HCT116 (cell line): ENCODE results near the gene FHIT. TPM values are rescaled to one million over a fixed set of nuclear protein-coding genes. Genes with fewer than 3 reads are reported as not detected.

Experiments used
- ATAC-seq: fragments of 200-7000 bp; cut with Tn5 transposase; 2 replicates; pipeline ENCODE4 v1.9.1; 2020; ENCODE audit warnings: mild to moderate bottlenecking, moderate library complexity
- BruUV-seq: library from RNA; stranded (reverse); fragments of 400-500 nt; replicated peaks from 2 replicates; lab custom pipeline; 2021; lab: Mats Ljungman, UMichigan
- CTCF ChIA-PET: fragments of 300-600 bp; sonication (Branson Sonifier 250); formaldehyde crosslinking; loops from one replicate; lab custom pipeline; 2021; ENCODE audit warnings: antibody characterized with exemption; lab: Charles Lee
- POLR2A ChIA-PET: fragments of 300-600, 350-600 bp; sonication (Branson Sonifier 250); formaldehyde crosslinking; loops from one replicate; lab custom pipeline; 2021; ENCODE audit warnings: antibody characterized with exemption; lab: Charles Lee
- RAD21 ChIA-PET, 2 experiments: fragments of 300-600 bp; sonication (Branson Sonifier 250); formaldehyde crosslinking; loops; one replicate each; lab custom pipeline; 2023; ENCODE audit warnings: low total read pairs in 2 of 2; ENCODE audit not compliant: uncharacterized antibody in 2 of 2, unreplicated experiment in 2 of 2, low non-redundant PET in 1 of 2; lab: Charles Lee
- DNase-seq: peaks from one replicate; pipeline ENCODE4 v3.0.0-alpha.2; 2010; ENCODE audit warnings: low read depth, low spot score
- H2AFZ ChIP-seq: fragments of 200-600 bp; shearing (Covaris generic), sonication (generic); 2 replicates; pipeline ENCODE4 v1.6.1; 2017; ENCODE audit warnings: low read depth, mixed run types, mixed read lengths, antibody characterized with exemption, low read length; ENCODE audit not compliant: poor library complexity, severe bottlenecking
- H3K27ac ChIP-seq: 2 replicates; pipeline ENCODE4 v1.5.1; 2012; ENCODE audit warnings: low read depth, low read length
- H3K27me3 ChIP-seq: fragments of 200-600 bp; sonication (generic); 2 replicates; pipeline ENCODE4 v1.6.1; 2016; ENCODE audit warnings: mixed run types, low read length, mixed read lengths; ENCODE audit not compliant: insufficient read depth
- H3K36me3 ChIP-seq, 2 experiments: fragments of 200-500 bp in 1 of 2; fragments of 200-600 bp in 1 of 2; sonication (Bioruptor generic) in 1 of 2; sonication (generic) in 1 of 2; 2 replicates each; pipeline versions ENCODE4 v1.5.1 to v1.6.1; 2014 to 2016; ENCODE audit warnings: low read length in 2 of 2, inconsistent platforms in 1 of 2, mixed read lengths in 1 of 2, mixed run types in 1 of 2; ENCODE audit not compliant: insufficient read depth in 2 of 2, control insufficient read depth in 1 of 2
- H3K4me1 ChIP-seq, 2 experiments: fragments of 200-600 bp in 1 of 2; sonication (generic) in 1 of 2; 2 replicates each; pipeline versions ENCODE4 v1.5.1 to v1.6.1; 2012 to 2017; ENCODE audit warnings: low read length in 2 of 2, inconsistent platforms in 1 of 2, mild to moderate bottlenecking in 1 of 2, mixed read lengths in 1 of 2, mixed run types in 1 of 2, moderate library complexity in 1 of 2; ENCODE audit not compliant: insufficient read depth in 2 of 2, control insufficient read depth in 1 of 2
- H3K4me2 ChIP-seq: fragments of 200-600 bp; sonication (generic); 2 replicates; pipeline ENCODE4 v1.6.1; 2017; ENCODE audit warnings: mixed run types, low read length, mixed read lengths
- H3K4me3 ChIP-seq, 2 experiments: fragments of 200-600 bp in 1 of 2; sonication (generic) in 1 of 2; replicated peaks in 1 of 2; 2 replicates each; pipeline ENCODE4 v1.5.1; 2011 to 2016; ENCODE audit warnings: low read length in 2 of 2, control low read depth in 1 of 2, low read depth in 1 of 2, mild to moderate bottlenecking in 1 of 2, mixed read lengths in 1 of 2, mixed run types in 1 of 2
- H3K79me2 ChIP-seq: fragments of 200-600 bp; sonication (generic); 2 replicates; pipeline ENCODE4 v1.6.1; 2017; ENCODE audit warnings: mild to moderate bottlenecking, mixed run types, low read length, moderate library complexity, mixed read lengths; ENCODE audit not compliant: insufficient read depth
- H3K9ac ChIP-seq: fragments of 200-600 bp; sonication (generic); 2 replicates; pipeline ENCODE4 v1.6.1; 2016; ENCODE audit warnings: low read length, mixed read lengths
- H3K9me2 ChIP-seq: fragments of 200-600 bp; sonication (generic), shearing (Covaris generic); 2 replicates; pipeline ENCODE4 v1.6.1; 2017; ENCODE audit warnings: mixed run types, mild to moderate bottlenecking, moderate library complexity; ENCODE audit not compliant: insufficient read depth
- H3K9me3 ChIP-seq, 2 experiments: fragments of 200-500 bp in 1 of 2; fragments of 200-600 bp in 1 of 2; sonication (Bioruptor generic) in 1 of 2; sonication (generic) in 1 of 2; 2 replicates each; pipeline ENCODE4 v1.6.1; 2014 to 2017; ENCODE audit warnings: low read length in 2 of 2, mixed read lengths in 2 of 2, inconsistent platforms in 1 of 2, low read depth in 1 of 2, mild to moderate bottlenecking in 1 of 2, mixed run types in 1 of 2, moderate library complexity in 1 of 2; ENCODE audit not compliant: control insufficient read depth in 1 of 2, insufficient read depth in 1 of 2
- H4K20me1 ChIP-seq: fragments of 200-600 bp; sonication (generic), shearing (Covaris generic); 2 replicates; pipeline ENCODE4 v1.6.1; 2017; ENCODE audit warnings: mixed run types, mild to moderate bottlenecking, moderate library complexity; ENCODE audit not compliant: insufficient read depth
- ATF3 ChIP-seq: IDR thresholded peaks from 2 replicates; pipeline ENCODE4 v1.6.1; 2012
- CBX3 ChIP-seq: IDR thresholded peaks from 2 replicates; pipeline ENCODE4 v1.6.1; 2012; ENCODE audit warnings: low read depth
- CTCF ChIP-seq, 3 experiments: fragments of 200-600 bp in 1 of 3; sonication (generic) in 1 of 3; IDR thresholded peaks in 2 of 3; conservative IDR thresholded peaks in 1 of 3; 2 replicates each; pipeline ENCODE4 v1.5.1; 2012 to 2017; ENCODE audit warnings: low read depth in 2 of 3, low read length in 2 of 3, antibody characterized with exemption in 1 of 3, borderline replicate concordance in 1 of 3, control low read depth in 1 of 3, mild to moderate bottlenecking in 1 of 3, mixed read lengths in 1 of 3, mixed run types in 1 of 3, moderate library complexity in 1 of 3; ENCODE audit not compliant: insufficient read depth in 1 of 3
- EGR1 ChIP-seq: IDR thresholded peaks from 2 replicates; pipeline ENCODE4 v1.6.1; 2012; ENCODE audit warnings: low read depth
- ELF1 ChIP-seq: IDR thresholded peaks from 2 replicates; pipeline ENCODE4 v1.6.1; 2012; ENCODE audit warnings: low read depth, borderline replicate concordance
- EZH2 ChIP-seq: fragments of 200-600 bp; sonication (generic); IDR thresholded peaks from 2 replicates; pipeline ENCODE4 v1.6.1; 2017; ENCODE audit warnings: antibody characterized with exemption, mixed run types
- EZH2phosphoT487 ChIP-seq: fragments of 200-600 bp; IDR thresholded peaks from 2 replicates; pipeline ENCODE4 v1.6.1; 2018; ENCODE audit warnings: antibody characterized with exemption, borderline replicate concordance
- FOSL1 ChIP-seq: IDR thresholded peaks from 2 replicates; pipeline ENCODE4 v1.6.1; 2012; ENCODE audit warnings: low read depth
- MAX ChIP-seq: IDR thresholded peaks from 2 replicates; pipeline ENCODE4 v1.6.1; 2012
- POLR2A ChIP-seq: IDR thresholded peaks from 2 replicates; pipeline ENCODE4 v1.7.0; 2011; ENCODE audit warnings: borderline replicate concordance; ENCODE audit not compliant: insufficient read depth, insufficient read length; ENCODE audit errors: extremely low read depth
- POLR2AphosphoS5 ChIP-seq: IDR thresholded peaks from 2 replicates; pipeline ENCODE4 v1.6.1; 2011; ENCODE audit warnings: mild to moderate bottlenecking, low read depth, low read length, moderate library complexity
- RAD21 ChIP-seq: IDR thresholded peaks from 2 replicates; pipeline ENCODE4 v1.6.1; 2012; ENCODE audit warnings: low read depth, mild to moderate bottlenecking
- REST ChIP-seq: IDR thresholded peaks from 2 replicates; pipeline ENCODE4 v1.6.1; 2012; ENCODE audit warnings: low read depth
- SIN3A ChIP-seq: IDR thresholded peaks from 2 replicates; pipeline ENCODE4 v1.6.1; 2012; ENCODE audit warnings: low read depth
- SP1 ChIP-seq: IDR thresholded peaks from 2 replicates; pipeline ENCODE4 v1.6.1; 2012; ENCODE audit warnings: low read depth
- SRF ChIP-seq: IDR thresholded peaks from 2 replicates; pipeline ENCODE4 v1.6.1; 2012; ENCODE audit warnings: low read depth
- TCF7L2 ChIP-seq: IDR thresholded peaks from 2 replicates; pipeline ENCODE4 v1.7.0; 2011; ENCODE audit warnings: borderline replicate concordance, inconsistent platforms; ENCODE audit not compliant: insufficient read depth, insufficient read length; ENCODE audit errors: extremely low read depth
- YY1 ChIP-seq: IDR thresholded peaks from 2 replicates; pipeline ENCODE4 v1.6.1; 2011; ENCODE audit warnings: low read length, low read depth, moderate library complexity, mild to moderate bottlenecking; ENCODE audit not compliant: insufficient replicate concordance; ENCODE audit errors: extremely low read depth
- ZBTB33 ChIP-seq: IDR thresholded peaks from 2 replicates; pipeline ENCODE4 v1.6.1; 2011; ENCODE audit warnings: mild to moderate bottlenecking, low read length, moderate library complexity; ENCODE audit not compliant: insufficient replicate concordance; ENCODE audit errors: extremely low read depth
- intact Hi-C: fragments of 100-400 bp; cut with micrococcal nuclease; formaldehyde crosslinking; loops from 2 replicates; pipeline ENCODE4 v1.10.0; 2022
- total RNA-seq: library from RNA; stranded (reverse); gene quantifications from one replicate; pipeline ENCODE4 v1.2.1, GENCODE V29; 2021; ENCODE audit not compliant: unreplicated experiment

Gene FHIT
- total RNA-seq, 1 experiment from 2014 or later = 20.1 TPM

DNA sequence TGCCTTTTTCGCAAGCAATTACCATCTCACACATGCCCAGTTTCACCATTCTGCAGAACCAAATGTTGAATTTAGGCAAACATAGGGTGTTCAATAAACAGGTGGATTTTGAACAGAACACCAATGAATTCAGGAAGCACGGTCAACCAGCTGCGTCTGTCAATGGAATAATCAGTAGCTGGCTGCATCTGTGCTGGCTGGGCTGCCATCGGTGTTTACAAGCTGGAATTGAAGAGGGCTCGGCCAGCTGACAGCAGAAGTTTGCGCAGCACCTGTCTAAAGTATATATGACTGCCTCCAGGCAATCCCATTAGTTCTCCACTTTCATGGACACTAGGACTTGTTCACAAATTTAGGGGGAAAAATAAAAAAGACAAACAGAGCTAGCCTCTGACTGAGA lies 1205.0 kb downstream of the FHIT start:
- ATAC-seq (no peak), DNase-seq (no peak)
- H4K20me1 ChIP-seq = no peaks in the 10 kb centered on the region
- H3K27ac ChIP-seq = no peak overlapping the region
- no peaks in the 10 kb centered on the region for H3K27me3 ChIP-seq
- H3K4me3 ChIP-seq = no peak overlapping the region
- TF ChIP-seq YY1 = no peak
- no peak for TF ChIP-seq SP1
- no peak for TF ChIP-seq CTCF (IDR thresholded peaks at IDR 0.05 in 2 of 3, conservative IDR thresholded peaks at IDR 0.05 in 1 of 3; ENCODE audit: borderline replicate concordance in 1 of 3, insufficient read depth in 1 of 3, low read depth in 2 of 3, low read length in 2 of 3)
- TF ChIP-seq POLR2A = no peak
- TF ChIP-seq MAX = no peak
- TF ChIP-seq CBX3 = no peak
- TF ChIP-seq ZBTB33 = no peak
- TF ChIP-seq EZH2 = no peak
- TF ChIP-seq ELF1 = no peak
- no peak for TF ChIP-seq SRF
- no peak for TF ChIP-seq EZH2phosphoT487
- no peak for TF ChIP-seq ATF3
- TF ChIP-seq FOSL1 = no peak
- TF ChIP-seq POLR2AphosphoS5 = no peak
- no peak for TF ChIP-seq RAD21
- no peak for TF ChIP-seq SIN3A
- TF ChIP-seq EGR1 = no peak
- TF ChIP-seq REST = no peak
- TF ChIP-seq TCF7L2 = no peak
- RAD21 ChIA-PET = no interaction called here
- intact Hi-C loops = no loop called here
- no peak overlapping the region for H2AFZ ChIP-seq
- CTCF ChIA-PET = no interaction called here
- H3K79me2 ChIP-seq = no peaks in the 10 kb centered on the region
- POLR2A ChIA-PET = no interaction called here
- H3K9me3 ChIP-seq = no peaks in the 10 kb centered on the region
- no peak overlapping the region for H3K9ac ChIP-seq
- no peak overlapping the region for H3K4me2 ChIP-seq
- H3K9me2 ChIP-seq = no peaks in the 10 kb centered on the region
- no peaks in the 10 kb centered on the region for H3K4me1 ChIP-seq
- BruUV-seq = no TSS peak
- no peaks in the 10 kb centered on the region for H3K36me3 ChIP-seq
